Epithelial cell of esophagus (primary cell): ENCODE data around the gene ERG.

Experiments
- DNase-seq: peaks from one replicate; pipeline ENCODE4 v3.0.0; 2010; ENCODE audit warnings: low read depth
- H3K4me3 ChIP-seq: 2 replicates; pipeline ENCODE4 v1.5.1; 2011; ENCODE audit warnings: mild to moderate bottlenecking, low read length, control low read depth
- TF ChIP-seq, protein P1 (sequence below): IDR thresholded peaks from 2 replicates; pipeline ENCODE4 v1.5.1; 2011; ENCODE audit warnings: low read depth, mild to moderate bottlenecking, low read length, control low read depth, inconsistent platforms; ENCODE audit not compliant: insufficient read depth; ENCODE audit errors: missing control alignments

ERG gene

DNA sequence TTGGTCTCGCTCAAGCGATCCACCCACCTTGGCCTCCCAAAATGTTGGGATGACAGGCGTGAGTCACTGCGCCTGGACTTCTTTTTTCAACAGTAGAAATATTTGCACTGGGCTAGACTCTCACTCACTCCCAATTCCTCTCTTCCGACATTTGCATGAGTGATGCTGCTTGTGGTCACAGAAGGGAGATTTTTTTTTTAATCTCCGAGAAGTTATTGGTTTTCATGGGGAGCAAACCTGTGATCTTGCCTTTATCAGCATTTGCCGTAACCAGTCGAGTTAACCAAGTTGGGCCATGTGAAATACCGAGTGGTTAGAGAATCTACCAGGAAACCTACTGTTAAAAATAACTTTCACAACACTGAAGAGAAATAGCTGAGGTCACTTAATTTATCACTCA, 21.1 kb downstream of the ERG start:
- H3K4me3 ChIP-seq: no peak overlapping the region
- DNase-seq: no peak
- TF ChIP-seq, protein P1, sequence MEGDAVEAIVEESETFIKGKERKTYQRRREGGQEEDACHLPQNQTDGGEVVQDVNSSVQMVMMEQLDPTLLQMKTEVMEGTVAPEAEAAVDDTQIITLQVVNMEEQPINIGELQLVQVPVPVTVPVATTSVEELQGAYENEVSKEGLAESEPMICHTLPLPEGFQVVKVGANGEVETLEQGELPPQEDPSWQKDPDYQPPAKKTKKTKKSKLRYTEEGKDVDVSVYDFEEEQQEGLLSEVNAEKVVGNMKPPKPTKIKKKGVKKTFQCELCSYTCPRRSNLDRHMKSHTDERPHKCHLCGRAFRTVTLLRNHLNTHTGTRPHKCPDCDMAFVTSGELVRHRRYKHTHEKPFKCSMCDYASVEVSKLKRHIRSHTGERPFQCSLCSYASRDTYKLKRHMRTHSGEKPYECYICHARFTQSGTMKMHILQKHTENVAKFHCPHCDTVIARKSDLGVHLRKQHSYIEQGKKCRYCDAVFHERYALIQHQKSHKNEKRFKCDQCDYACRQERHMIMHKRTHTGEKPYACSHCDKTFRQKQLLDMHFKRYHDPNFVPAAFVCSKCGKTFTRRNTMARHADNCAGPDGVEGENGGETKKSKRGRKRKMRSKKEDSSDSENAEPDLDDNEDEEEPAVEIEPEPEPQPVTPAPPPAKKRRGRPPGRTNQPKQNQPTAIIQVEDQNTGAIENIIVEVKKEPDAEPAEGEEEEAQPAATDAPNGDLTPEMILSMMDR: no peak

DNA sequence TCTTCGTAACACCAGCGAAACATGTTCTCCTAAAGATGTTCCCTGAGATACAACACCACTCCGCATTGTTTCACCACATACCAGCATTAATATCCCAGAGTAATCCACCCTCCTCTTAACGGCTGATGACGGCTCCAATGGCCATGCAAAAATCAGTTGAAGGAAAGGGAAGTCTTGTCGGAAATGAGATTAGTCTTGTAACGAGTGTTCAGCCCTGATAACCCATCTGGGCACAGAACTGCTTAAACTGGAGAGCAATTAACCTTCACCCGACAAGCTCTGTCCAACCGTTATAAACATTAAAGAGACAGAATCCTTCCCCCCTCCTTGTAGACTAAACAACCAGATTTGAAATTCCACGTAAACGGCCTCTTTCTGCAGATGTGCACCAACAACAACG, 21.9 kb downstream of the ERG start:
- no peak for DNase-seq
- H3K4me3 ChIP-seq: no peak overlapping the region
- TF ChIP-seq, protein P1: no peak

DNA sequence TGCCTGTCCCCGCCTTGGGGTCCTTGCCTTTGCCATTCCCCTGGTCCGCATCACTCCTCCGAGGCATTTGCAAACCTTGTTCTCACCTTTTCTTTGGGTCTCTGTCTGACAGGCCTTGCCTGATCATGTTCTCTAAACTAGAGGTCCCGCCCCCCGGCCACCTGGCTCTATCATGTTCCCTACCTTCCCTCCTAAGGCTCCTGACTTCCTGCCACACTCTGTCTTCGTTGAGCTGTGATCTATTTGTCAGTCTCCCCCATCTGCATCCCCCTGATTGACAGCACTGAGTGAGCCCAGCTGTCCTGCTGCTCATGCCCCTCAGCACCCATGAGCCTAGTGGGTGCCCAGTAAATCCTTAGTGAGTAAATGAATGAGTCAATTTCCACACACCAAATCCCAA, 22.8 kb downstream of the ERG start:
- TF ChIP-seq, protein P1: no peak
- H3K4me3 ChIP-seq: no peak overlapping the region
- no peak for DNase-seq

DNA sequence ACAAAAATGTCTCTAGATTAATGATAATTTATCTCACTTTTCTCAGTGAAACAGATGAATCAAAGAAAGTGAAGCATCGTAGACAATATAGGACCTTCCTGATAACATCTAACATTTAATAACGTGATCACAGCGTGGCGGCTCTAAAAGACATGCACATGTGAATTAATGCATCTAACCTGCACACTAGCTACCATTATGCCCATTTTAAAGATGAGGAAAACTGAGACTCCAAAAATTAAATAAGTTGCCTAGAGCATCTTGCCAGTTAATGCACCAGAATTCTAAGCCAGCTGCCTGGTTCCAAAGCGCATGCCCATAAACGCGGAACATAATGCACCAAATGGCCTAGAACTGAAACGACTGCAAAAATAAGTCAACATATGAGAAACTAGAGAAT, 23.5 kb downstream of the ERG start:
- H3K4me3 ChIP-seq: no peak overlapping the region
- TF ChIP-seq, protein P1: no peak
- no peak for DNase-seq

DNA sequence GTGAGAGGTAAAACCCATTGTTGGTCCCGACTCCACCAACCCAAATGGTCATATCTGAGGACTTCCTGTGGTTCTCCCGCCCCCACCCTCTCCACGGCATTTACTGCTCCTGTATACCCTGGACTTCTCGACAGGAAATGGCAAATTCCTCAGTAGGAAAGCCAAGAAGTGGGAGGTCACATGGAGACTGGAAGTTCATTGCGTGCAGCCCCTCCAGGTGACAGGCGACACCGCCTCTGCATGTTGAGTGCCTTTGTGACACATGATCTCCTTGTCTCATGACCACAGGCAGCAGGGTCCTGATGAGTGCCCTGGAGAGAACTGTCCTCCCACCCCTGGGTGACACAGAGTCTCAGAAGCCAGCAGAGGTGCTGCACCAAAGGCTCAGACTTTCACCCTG, 24.2 kb downstream of the ERG start:
- TF ChIP-seq, protein P1: no peak
- H3K4me3 ChIP-seq: no peak overlapping the region
- no peak for DNase-seq

DNA sequence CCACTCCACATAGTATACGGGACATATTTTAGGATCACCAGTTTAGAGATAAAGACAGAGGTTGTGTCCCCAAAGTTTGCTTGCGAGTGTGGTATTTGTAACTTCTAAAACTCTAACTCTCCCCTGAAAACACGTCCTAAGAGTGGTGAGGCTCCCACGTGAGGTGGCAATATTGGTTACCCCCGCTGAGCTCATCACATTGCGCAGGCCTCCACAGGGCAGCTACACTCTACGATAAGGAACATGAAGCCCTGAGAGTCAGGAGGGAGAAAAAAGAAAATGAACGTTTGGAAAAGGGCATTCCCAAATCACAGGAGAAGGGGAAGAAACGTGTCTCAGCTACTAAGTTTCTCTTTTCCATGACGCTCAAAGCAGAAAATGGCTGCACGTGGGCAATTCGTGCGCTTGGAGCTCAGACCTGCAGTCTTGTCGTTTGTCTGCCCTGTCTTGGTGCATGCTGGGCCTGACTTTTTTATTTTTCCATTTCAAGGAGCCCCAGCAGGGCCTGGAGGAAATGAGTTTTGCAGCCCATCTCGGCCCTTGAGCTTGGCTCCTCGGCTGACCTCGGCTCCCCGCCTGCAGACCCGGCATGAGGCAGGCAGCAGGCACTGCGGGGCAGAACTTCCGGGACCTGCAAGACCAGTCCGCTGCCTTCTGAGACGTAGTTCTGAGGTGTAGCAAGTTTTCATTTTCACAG, 25.7 kb downstream of the ERG start:
- TF ChIP-seq, protein P1: no peak
- DNase-seq: no peak
- no peak overlapping the region for H3K4me3 ChIP-seq

DNA sequence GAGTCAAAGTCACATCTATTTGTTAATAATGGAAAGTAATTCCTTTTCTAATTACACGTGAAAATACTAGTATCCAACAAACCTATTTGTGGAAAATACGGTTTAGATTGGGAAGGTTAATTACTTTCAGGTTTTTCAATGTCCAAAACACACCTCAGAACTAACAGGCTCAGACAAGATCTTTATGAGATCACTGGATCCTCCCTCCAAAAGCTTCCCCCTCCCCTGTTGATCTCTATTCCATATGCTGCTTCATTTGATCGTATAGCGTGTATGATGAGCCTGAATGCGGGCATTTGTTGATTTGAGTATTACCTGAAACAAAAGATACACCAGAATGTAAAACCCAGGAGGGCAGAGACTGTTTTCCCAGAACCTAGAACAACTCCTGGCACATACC, 26.5 kb downstream of the ERG start:
- TF ChIP-seq, protein P1: no peak
- peak; percentile 52 for DNase-seq

More for the DNA sequence above, 26.5 kb downstream of the ERG start:
- no peak overlapping the region for H3K4me3 ChIP-seq
